T-helper 1 cell treated with Interleukin-12 subunit alpha and Interleukin-12 subunit beta and Interleukin-4 antibody, amounts not matched to agents 30 ng/mL and 1 ng/mL, for 36 hours (primary cell): ENCODE data around the gene IPCEF1. TPM values are rescaled to one million over a fixed set of nuclear protein-coding genes. Genes with fewer than 3 reads are reported as not detected.

Experiments used
- intact Hi-C: fragments of 100-400 bp; cut with micrococcal nuclease; formaldehyde crosslinking; loops from one replicate; pipeline ENCODE4 v1.15.1; 2024
- total RNA-seq: library from RNA; stranded (reverse); gene quantifications from 2 replicates; pipeline ENCODE4 v1.2.3, GENCODE V29; 2022

The IPCEF1 gene
- total RNA-seq, 1 donor from 2014 or later: 5.4 TPM

DNA sequence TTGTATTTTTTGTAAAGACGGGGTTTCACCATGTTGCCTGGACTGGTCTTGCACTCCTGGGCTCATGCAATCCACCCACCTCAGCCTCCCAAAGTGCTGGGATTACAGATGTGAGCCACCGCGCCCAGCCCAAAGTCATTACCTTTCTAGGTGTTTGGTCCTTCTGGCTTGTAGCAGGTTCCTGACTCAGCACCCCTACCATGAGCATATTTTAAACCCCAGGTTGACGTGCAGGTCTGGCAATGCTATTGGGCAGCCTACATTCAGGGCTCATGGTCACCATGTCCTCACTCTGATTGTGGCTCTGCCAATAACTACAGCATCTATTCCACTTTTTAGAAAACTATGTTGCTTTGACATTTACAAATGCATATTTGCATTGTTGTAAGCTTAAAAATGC, 59.4 kb downstream of the IPCEF1 start:
- intact Hi-C loops: no loop called here

DNA sequence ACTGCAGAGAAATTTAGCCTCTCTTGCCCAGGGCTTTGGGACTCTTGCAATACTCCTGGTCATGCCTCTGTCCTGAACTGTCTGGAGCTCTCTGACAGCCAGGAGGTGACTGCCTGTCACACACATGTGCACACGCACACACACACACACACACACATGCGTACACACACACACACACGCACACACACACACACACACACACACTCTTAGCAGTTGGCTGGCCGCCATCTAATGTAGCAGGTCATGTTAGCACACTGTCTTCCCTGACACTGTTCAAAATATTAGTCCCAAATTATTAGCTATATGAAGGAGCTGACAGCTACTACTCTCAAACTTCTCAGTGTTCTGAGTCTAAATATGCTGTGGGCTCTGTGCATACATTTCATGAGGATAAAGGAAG, 60.9 kb downstream of the IPCEF1 start:
- intact Hi-C loops: no loop called here

DNA sequence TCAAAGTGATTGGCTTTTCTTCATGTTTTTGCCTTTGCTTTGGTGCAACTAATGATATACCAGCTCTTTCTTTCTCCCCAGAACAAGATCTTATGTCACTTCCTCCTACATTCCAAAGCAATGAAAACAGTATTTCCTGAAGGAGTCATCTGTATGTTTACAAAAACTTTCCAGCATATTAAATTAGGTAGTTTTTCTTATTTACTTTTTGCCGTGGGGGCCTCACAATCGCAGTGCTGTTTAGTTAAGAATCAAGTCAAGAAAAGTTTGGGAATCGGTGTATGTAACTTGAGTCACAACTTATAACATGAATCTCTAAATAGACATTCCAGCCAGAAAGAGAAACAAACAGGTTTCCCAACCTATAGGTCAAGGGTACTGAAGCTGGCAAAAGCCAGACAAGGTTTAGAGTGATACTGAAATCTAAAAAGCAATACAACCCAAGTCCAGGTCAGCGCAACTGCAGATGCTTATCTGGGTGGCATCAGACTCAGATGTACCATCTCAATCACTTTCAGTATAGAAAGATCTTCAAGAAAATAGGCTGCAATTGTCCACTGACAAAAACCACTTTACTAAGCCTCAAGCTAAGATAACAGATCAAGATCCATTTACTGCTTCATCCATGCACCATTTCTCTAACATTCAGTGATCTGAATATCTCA, 63.6 kb downstream of the IPCEF1 start:
- intact Hi-C loops: no loop called here

DNA sequence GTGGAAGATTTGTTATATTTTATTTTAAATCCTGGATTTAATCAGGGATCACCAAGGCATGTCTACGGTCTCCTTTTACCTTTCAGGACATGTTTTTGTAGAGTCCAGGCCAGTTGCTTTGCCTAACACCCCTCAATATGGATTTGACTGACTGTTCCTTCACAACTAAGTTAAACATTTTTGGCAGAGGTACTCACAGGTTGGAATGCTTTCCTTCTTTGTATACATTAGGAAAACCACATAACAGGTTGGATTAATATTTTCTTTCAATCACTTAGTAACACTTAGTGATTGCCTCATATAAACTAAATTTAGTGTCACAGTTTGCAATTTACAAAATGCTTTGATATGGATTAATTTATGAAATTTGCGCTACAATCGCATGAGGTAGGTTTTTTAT, 64.5 kb downstream of the IPCEF1 start:
- intact Hi-C loops: no loop called here

DNA sequence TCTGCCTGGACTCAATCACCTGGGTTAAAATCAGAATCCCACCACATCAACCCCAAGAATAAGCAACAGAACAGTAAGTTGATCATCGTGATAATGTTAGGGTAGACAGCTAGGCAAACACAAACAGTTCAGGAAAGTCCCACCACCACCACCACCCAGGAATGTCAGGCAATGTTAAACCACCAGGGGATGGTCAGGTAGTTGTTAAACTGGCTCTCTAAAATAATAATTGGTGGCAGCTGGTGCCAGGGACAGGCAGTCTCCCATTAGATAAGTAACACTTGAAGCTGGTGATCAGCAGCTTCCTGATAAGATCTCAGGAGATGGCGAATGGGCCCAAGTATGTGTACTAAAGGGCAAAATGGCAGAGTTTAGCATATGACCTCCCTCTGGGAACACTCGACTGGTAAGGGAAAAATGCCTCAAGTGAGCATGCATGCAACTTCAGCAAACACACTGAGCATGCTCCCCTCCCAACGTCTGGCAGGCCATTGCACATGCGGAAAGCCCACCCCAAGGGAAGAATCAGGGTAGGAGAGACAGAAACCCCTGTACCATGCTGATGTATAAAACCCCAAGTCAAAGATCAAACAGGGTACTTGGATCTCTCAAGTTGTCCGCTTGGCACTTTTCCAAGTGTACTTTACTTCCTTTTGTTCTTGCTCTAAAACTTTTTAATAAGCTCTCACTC, 66.6 kb downstream of the IPCEF1 start:
- intact Hi-C loops: no loop called here

DNA sequence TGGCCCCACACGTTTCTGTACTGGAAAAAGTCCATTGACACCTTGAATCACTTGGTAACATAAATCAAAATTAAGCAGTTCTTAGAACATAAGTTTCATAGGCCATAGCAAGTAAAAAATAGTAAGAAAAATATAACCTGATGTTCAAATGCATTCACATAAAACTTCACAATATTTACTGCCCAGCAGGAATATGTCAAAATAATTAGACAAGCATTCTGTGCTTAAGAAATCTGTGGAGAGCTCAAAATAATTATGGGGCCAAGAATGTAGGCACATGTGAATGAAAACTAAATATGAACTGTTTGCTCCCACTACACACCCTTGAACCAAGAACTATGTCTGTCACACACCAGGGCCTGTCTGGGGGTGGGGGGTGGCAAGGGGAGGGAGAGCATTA, 70.8 kb downstream of the IPCEF1 start:
- intact Hi-C loops: no loop called here

DNA sequence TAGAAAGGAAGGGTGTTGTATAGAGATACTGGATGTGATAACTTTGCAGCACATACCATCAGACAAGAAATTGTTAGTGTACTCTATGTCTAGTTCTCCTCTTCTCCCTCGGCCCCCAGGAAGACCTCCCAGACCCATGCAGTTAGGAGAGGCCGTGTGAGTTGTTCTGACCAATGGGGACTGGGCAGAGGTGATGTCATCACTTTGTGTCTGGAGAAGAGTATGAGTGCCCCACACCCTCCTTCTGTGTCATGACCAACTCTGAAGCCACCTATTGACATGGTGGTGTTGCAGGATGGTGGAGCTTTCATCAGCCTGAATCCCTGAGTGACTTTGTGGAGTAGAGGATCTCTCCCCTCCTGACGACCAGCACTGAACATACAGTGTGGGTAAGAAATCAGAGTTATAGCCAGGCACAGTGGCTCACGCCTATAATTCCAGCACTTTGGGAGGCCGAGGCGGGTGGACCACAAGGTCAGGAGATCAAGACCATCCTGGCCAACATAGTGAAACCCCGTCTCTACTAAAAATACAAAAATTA, 72.2 kb downstream of the IPCEF1 start:
- intact Hi-C loops: no loop called here

DNA sequence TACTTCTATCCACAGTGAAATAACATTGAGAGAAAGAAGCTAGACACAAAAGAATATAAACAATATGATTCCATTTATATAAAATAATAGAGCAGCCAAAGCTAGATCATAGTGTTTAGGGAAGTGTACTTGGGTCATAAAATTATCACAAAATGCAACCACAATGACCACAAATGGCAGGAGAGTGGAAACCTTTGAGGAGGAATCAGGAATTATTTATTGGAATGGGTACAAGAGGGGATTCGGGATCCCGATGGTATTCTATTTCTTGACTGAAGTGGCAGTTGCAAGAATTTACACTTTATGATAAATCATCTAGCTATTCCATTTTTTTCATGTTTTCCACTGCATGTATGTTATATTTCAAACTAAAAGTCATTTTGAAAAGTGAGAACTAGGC, 76.1 kb downstream of the IPCEF1 start:
- intact Hi-C loops: no loop called here

DNA sequence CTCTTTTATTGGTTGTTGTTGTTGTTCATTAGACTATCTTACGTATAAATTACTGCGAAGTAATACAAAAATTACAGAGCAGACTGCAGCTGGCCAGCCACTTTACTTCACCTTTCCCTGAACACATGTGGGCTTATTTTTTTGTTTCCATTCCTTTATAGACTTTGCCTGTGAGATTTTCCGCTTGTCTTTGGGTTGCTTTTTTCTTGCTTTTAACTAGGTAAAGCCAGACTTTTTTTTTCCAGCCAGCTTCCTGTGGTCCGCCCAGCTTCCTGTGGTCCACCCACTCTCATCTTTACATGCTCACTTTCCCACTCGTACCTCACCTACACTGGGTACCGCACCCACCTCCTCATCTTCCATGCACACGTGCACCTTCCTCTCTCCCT, 79.0 kb downstream of the IPCEF1 start:
- intact Hi-C loops: loop anchor here (1.0 to 5.0 kb wide), 5 partner anchors 27 to 530 kb away; no protein-coding TSS in a partner anchor

DNA sequence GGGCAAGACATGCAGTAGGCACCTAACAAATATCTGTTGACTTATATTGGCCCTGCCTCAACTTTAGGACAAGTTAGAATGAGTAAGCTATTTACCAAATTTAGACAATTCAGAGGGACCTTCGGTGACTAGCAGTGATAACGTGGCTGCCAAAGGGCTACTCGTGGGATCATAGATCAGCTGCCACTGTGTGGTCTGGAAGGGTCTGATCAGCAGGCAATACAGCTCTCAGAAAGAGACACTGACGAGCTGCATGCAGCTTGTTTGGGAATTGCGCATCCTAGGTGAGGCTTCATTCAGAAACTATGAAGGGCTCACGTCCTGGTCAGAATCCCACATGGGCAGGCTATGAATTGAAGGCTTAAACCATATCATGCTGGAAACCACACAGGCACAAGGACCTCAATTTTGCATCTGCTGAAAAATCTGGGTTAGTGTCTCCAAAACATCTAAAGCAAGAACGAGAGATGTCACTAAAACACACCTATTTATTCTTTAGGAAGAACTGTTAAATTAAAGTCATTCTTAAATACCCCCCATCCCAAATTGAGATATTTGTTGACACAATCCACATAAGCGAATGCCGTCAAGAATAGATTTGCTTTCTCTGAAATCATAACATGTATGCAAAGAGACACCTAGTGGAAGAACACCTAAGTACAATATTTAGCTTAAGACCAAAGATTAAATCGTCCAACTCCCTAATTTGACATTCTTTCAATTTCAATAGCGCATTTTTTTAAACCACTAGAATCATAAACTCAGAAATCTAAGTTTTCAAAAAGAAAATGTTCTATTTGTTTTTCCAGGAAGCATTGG, 79.6 kb downstream of the IPCEF1 start:
- intact Hi-C loops: loop anchor here (1.0 to 5.0 kb wide), 5 partner anchors 27 to 530 kb away; no protein-coding TSS in a partner anchor

DNA sequence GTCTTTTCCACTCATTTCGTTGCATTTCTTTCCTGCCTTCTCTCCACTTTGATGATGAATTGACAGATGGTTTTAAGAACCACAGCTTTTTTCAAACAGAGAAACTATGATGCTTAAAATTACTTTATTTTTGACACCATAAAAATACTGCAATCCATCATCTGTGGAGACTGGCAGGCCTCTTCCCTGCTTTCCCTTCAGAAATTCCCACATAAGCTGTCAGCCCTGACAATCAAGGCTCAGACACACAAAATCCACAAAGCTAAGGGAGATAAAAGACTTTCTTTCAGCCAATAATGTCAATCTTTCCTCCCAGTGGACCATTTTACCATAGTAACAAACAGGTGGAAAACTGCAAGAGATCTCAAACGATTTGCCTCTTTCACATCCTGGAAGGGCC, 82.4 kb downstream of the IPCEF1 start:
- intact Hi-C loops: no loop called here

DNA sequence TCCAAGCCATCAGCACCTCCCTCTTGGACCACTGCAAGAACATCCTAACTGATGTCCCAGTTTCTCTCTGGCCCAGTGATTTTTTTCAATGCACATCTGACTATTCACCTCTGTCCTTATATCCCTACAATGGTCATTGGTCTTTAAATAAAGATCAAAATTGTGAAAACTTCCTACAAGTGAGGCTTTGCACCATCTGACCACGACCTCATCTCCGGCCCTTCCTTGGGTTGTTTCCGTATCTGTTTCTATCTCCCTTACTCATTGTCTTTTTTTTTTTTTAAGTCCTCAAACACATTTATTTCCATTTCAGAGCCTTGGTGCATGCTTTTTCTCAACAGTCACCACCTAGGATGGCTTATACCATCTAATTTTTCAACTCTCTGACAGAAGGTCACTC, 88.1 kb downstream of the IPCEF1 start:
- intact Hi-C loops: no loop called here

DNA sequence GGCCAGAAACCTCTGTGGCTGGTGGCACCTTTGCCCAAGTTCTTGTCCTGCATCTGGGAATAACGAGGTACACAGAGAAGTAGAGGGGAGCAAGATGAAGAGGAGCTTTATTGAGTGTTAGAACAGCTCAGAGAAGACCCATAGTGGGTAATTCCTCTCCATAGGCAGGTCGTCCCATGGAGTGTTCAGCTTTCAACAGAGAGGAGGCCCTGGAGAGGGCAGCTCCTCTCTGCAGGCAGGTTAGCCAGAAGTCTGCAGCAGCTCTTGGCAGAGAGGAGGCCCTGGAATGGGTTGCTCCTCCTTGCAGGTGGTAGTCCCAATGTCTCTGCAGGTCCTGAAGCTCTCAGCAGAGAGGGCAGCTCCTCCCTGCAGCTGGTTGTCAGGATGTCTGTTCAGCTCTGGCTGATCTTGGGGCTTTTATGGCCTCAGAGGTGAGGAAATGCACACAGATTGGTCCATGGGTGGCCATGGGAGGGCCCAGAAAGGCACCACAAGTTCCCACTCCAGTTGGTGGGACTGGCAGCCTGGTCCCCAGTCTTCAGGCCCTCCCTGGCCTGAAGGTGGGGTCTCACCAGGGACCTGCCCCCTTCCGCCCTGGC, 89.0 kb downstream of the IPCEF1 start:
- intact Hi-C loops: loop anchor here (2.0 kb wide), 1 partner anchor 17 kb away; no protein-coding TSS in a partner anchor

DNA sequence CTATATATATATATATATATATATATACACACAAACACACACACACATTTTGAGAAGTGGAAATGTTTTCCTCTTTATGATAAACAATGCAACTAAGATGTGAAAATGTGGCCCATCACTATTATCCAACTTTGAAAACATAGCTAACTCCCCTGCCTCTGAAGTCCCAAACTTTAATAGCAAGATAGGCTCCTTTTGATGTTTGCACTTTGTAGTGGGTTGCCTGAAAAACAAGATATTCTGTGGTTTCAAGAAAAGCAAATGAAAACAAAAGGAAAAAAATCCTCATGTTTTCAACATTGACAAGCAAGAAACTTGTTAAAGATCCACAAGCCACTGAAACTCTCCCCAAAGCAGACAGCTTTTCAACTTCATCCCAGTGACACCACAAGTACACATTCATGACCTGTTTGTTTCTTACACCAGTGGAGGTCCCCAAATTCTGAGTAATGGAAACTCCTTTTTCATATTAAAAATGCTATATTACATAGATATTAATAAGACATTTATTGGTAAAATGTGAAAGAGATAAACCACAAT, 90.0 kb downstream of the IPCEF1 start:
- intact Hi-C loops: loop anchor here (2.0 kb wide), 1 partner anchor 16 kb away; no protein-coding TSS in a partner anchor

DNA sequence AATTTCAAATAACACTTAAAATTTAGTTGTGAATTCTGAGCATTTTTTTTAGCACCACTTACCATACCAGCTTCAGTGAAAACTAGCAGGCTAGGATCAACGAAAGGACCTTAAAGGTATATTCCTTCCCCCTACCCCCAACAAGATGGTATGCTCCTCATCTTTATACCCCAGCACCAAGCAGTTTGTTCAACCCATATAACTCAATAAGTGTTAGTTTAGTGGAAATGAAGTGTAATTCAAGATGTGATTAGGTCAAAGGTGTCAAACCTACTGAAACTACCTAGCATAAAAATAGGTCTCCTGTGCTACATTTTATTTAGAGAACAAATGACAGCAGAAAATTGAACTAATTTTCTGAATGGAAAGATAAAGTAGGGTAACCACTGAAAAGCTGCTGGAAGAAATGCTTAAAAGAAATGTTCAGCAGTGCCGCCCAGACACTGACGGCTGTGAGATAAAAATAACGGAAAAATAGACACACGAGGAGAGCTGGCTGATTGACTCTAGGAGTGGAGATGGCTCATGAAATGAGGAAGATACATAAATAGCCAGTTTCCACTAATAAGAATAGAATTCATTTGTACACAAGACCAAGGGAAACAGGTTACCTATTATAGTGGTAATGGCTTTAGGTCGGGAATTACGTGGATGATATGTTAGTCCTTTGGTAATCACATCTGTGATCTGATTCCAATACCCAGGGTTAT, 94.8 kb downstream of the IPCEF1 start:
- intact Hi-C loops: no loop called here

DNA sequence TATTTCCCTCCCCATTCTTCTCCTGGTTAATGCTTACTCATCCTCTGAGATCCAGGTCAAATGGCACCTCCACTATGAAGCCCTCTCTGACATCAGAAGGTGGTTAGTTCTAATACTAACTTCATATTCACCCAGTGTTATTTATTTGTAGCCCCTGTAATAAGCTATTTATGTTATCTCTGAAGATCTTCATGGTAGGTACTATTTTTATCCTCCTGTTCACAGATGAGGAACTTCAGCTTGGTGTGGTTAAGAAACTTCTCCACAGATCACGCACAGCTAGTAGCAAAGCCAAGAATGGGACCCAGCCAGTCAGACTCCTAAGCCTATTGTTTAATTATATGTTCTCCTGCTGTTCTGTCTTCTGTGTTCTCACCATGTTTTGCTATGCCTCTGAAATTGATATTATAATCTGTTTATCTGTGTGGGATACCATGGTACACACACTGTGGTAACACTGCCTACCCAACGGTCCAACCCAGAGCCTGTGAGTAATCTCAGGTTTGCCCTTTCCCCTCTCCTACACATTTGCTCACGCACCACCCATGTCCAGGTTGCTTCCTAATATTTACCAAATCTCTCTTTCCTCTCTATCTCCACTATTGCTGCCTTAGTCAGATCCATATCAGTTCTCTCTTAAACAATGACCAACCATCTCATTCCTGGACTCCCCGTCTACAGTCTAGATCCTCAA, 98.4 kb downstream of the IPCEF1 start:
- intact Hi-C loops: no loop called here

DNA sequence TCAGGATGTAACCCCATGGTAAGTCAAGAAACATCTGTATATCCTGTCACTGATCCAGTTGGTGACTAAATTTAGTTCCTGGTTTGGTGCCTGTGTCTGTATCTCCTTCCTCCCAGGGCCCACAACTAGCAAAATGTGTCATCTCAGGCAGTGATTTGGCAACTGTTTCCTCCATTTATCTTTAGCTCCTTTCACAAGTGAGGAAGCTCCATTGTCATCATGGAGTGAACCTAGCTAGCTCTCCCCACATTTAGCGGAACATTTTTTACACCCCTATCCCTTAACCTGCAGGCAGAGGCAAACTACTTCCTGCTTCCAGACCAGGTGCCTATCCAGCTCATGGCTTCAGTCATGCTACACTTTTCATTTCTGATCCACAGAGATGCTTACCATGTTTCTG, 99.5 kb downstream of the IPCEF1 start:
- intact Hi-C loops: no loop called here

DNA sequence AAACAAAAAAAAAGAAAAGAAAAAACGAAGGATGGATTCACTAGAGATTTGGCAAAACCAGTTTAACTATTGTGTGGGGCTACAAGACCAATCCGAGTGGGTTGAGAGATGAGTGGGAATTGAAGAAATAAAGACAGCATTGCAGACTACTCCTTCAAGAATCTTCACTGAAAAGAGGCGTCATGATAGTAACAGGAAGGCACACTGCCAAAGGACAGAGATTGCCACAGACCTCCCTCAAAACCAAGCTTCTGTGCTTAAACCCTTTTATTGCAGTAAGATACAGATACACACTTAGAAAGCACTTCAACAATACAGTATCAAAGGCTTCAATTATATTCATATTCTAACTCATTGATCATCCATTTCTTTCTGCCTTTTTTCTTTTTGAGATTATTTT, 103.9 kb downstream of the IPCEF1 start:
- intact Hi-C loops: no loop called here

DNA sequence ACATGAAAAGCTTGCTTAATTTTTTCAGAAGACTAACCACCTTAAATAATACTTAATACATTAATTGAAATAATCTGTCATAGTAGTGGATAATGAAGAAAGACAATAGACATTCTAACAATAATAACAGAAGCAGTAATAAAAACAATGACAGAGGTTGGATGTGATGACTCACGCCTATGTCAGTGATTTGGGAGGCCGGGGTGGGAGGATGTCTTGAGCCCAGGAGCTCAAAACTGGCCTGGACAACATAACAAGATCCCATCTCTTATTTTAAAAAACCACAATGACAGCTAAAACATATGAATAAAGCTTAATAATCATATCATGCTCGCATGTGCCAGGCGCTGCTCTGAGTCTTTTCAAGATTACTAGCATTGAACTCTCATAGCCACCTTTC, 105.5 kb downstream of the IPCEF1 start:
- intact Hi-C loops: loop anchor here (2.0 kb wide), 2 partner anchors 16 to 482 kb away; partner anchors contain the start of gene SCAF8
